SK-N-SH (cell line): ENCODE data around the gene IQCE.

Source experiments
- EP300 ChIP-seq, 2 experiments: IDR thresholded peaks; 2 replicates each; pipeline versions ENCODE4 v1.4.0 to v1.6.1; 2012; ENCODE audit warnings: borderline replicate concordance in 1 of 2, low read depth in 1 of 2, low read length in 1 of 2
- EZH2phosphoT487 ChIP-seq: fragments of 200-600 bp; sonication (generic); IDR thresholded peaks from 2 replicates; pipeline ENCODE4 v1.6.1; 2017; ENCODE audit warnings: low read depth, mixed run types, mild to moderate bottlenecking, antibody characterized with exemption, moderate library complexity, borderline replicate concordance
- GATA2 ChIP-seq: sonication (generic); formaldehyde crosslinking; IDR thresholded peaks from 2 replicates; pipeline ENCODE4 v1.5.0; 2020; ENCODE audit warnings: mild to moderate bottlenecking, missing genetic modification reagents
- MXI1 ChIP-seq: IDR thresholded peaks from 2 replicates; pipeline ENCODE4 v1.6.1; 2012; ENCODE audit warnings: mild to moderate bottlenecking, low read depth, low read length, improper control_type of control experiment
- POLR2AphosphoS5 ChIP-seq: IDR thresholded peaks from 2 replicates; pipeline ENCODE4 v1.6.1; 2012; ENCODE audit warnings: low read depth, low read length
- RFX5 ChIP-seq: IDR thresholded peaks from 2 replicates; pipeline ENCODE4 v1.6.1; 2012; ENCODE audit warnings: mild to moderate bottlenecking, improper control_type of control experiment, low read length
- YY1 ChIP-seq: IDR thresholded peaks from 2 replicates; pipeline ENCODE4 v1.4.0; 2012; ENCODE audit warnings: low read depth, mild to moderate bottlenecking
- TF ChIP-seq, protein P1 (sequence below): IDR thresholded peaks from 2 replicates; pipeline ENCODE4 v1.6.1; 2012; ENCODE audit warnings: mild to moderate bottlenecking, low read depth, low read length, moderate library complexity
- TF ChIP-seq, protein P2 (sequence below): fragments of 200-600 bp; sonication (generic); IDR thresholded peaks from 2 replicates; pipeline ENCODE4 v1.6.1; 2017; ENCODE audit warnings: antibody characterized with exemption, mild to moderate bottlenecking, moderate library complexity
- TF ChIP-seq, protein P3 (sequence below): IDR thresholded peaks from 2 replicates; pipeline ENCODE4 v1.4.0; 2012; ENCODE audit warnings: low read depth
- TF ChIP-seq, protein P4 (sequence below): fragments of 150-350 bp; IDR thresholded peaks from 2 replicates; pipeline ENCODE4 v1.6.1; 2017; ENCODE audit warnings: antibody characterized with exemption, low read length, low read depth, borderline replicate concordance

DNA sequence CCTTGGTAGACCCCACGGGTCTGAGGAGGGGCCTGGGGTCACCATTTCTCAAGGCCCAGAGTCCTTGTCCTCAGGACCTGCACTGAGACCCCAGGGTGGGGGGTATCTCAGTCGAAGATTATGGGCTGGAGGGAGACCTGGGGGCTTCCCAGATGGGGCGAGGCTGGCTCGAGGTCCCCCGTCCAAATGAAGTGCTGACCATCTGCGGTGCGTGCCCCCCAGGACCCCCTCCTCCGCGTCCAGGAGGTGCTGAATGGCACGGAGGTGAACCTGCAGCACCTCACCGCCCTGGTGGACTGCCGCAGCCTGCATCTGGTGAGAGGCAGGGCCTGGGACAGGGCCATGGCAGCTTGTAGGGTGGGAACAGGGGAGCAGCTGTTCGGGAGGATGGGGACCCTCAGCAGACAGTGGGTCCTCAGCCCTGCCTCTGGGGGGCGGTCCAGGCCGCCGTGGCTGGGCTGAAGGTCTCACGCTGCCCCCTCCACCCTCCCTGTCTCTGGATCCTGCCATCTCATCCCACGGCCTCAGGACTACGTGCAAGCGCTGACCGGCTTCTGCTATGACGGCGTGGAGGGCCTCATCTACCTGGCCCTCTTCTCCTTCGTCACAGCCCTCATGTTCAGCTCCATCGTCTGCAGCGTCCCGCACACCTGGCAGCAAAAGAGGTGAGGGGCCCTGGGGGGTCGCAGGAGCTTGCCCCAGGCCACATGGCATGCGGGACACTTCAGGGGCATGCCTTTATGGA, 97.3 kb downstream of the IQCE start:
- TF ChIP-seq, protein P1, sequence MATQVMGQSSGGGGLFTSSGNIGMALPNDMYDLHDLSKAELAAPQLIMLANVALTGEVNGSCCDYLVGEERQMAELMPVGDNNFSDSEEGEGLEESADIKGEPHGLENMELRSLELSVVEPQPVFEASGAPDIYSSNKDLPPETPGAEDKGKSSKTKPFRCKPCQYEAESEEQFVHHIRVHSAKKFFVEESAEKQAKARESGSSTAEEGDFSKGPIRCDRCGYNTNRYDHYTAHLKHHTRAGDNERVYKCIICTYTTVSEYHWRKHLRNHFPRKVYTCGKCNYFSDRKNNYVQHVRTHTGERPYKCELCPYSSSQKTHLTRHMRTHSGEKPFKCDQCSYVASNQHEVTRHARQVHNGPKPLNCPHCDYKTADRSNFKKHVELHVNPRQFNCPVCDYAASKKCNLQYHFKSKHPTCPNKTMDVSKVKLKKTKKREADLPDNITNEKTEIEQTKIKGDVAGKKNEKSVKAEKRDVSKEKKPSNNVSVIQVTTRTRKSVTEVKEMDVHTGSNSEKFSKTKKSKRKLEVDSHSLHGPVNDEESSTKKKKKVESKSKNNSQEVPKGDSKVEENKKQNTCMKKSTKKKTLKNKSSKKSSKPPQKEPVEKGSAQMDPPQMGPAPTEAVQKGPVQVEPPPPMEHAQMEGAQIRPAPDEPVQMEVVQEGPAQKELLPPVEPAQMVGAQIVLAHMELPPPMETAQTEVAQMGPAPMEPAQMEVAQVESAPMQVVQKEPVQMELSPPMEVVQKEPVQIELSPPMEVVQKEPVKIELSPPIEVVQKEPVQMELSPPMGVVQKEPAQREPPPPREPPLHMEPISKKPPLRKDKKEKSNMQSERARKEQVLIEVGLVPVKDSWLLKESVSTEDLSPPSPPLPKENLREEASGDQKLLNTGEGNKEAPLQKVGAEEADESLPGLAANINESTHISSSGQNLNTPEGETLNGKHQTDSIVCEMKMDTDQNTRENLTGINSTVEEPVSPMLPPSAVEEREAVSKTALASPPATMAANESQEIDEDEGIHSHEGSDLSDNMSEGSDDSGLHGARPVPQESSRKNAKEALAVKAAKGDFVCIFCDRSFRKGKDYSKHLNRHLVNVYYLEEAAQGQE: no peak
- TF ChIP-seq, protein P2, sequence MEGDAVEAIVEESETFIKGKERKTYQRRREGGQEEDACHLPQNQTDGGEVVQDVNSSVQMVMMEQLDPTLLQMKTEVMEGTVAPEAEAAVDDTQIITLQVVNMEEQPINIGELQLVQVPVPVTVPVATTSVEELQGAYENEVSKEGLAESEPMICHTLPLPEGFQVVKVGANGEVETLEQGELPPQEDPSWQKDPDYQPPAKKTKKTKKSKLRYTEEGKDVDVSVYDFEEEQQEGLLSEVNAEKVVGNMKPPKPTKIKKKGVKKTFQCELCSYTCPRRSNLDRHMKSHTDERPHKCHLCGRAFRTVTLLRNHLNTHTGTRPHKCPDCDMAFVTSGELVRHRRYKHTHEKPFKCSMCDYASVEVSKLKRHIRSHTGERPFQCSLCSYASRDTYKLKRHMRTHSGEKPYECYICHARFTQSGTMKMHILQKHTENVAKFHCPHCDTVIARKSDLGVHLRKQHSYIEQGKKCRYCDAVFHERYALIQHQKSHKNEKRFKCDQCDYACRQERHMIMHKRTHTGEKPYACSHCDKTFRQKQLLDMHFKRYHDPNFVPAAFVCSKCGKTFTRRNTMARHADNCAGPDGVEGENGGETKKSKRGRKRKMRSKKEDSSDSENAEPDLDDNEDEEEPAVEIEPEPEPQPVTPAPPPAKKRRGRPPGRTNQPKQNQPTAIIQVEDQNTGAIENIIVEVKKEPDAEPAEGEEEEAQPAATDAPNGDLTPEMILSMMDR: no peak
- TF ChIP-seq YY1 (no peak), RFX5 (no peak), GATA2 (CRISPR knock-in tag) (no peak), EP300 (IDR thresholded peaks at IDR 0.05; ENCODE audit: borderline replicate concordance in 1 of 2, low read depth in 1 of 2, low read length in 1 of 2) (no peak), MXI1 (no peak), EZH2phosphoT487 (no peak), POLR2AphosphoS5 (no peak)
- TF ChIP-seq, protein P3, sequence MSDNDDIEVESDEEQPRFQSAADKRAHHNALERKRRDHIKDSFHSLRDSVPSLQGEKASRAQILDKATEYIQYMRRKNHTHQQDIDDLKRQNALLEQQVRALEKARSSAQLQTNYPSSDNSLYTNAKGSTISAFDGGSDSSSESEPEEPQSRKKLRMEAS: no peak
- TF ChIP-seq, protein P4, sequence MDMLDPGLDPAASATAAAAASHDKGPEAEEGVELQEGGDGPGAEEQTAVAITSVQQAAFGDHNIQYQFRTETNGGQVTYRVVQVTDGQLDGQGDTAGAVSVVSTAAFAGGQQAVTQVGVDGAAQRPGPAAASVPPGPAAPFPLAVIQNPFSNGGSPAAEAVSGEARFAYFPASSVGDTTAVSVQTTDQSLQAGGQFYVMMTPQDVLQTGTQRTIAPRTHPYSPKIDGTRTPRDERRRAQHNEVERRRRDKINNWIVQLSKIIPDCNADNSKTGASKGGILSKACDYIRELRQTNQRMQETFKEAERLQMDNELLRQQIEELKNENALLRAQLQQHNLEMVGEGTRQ: no peak
